Fibroblast of lung (primary cell): ENCODE data around the gene TMEM235.

Source experiments
- EZH2 ChIP-seq: IDR thresholded peaks from 2 replicates; pipeline ENCODE4 v1.5.1; 2012; ENCODE audit warnings: low read length, control low read depth, mild to moderate bottlenecking; ENCODE audit errors: missing control alignments
- TF ChIP-seq, protein P1 (sequence below), 2 donors: IDR thresholded peaks in 1 of 2; conservative IDR thresholded peaks in 1 of 2; 1 replicate in 1 of 2; 2 replicates in 1 of 2; pipeline ENCODE4 v1.5.1; 2011 to 2012; ENCODE audit warnings: low read length in 2 of 2, control low read depth in 1 of 2, inconsistent platforms in 1 of 2, low read depth in 1 of 2, mild to moderate bottlenecking in 1 of 2

- TF ChIP-seq, protein P1, sequence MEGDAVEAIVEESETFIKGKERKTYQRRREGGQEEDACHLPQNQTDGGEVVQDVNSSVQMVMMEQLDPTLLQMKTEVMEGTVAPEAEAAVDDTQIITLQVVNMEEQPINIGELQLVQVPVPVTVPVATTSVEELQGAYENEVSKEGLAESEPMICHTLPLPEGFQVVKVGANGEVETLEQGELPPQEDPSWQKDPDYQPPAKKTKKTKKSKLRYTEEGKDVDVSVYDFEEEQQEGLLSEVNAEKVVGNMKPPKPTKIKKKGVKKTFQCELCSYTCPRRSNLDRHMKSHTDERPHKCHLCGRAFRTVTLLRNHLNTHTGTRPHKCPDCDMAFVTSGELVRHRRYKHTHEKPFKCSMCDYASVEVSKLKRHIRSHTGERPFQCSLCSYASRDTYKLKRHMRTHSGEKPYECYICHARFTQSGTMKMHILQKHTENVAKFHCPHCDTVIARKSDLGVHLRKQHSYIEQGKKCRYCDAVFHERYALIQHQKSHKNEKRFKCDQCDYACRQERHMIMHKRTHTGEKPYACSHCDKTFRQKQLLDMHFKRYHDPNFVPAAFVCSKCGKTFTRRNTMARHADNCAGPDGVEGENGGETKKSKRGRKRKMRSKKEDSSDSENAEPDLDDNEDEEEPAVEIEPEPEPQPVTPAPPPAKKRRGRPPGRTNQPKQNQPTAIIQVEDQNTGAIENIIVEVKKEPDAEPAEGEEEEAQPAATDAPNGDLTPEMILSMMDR (conservative IDR thresholded peaks at IDR 0.05 in 1 of 2, IDR thresholded peaks at IDR 0.05 in 1 of 2; ENCODE audit: low read depth in 1 of 2, low read length in 2 of 2), result no peak
- no peak for TF ChIP-seq EZH2
Observed at GRCh38 chr17:78183916-78184315, 47.5 kb upstream of the TMEM235 start.
